Stomach (tissue), 4 donors: Measurements from ENCODE around the gene ZNF787.

Source experiments
- EP300 ChIP-seq: sonication (generic); formaldehyde crosslinking; IDR thresholded peaks from one replicate; pipeline ENCODE4 v1.6.1; 2017; ENCODE audit warnings: antibody characterized with exemption
- POLR2A ChIP-seq, 4 donors: fragments of 450-650 bp; IDR thresholded peaks; one replicate each; pipeline ENCODE4 v1.6.1; 2016; ENCODE audit warnings: antibody characterized with exemption in 4 of 4, control low read depth in 2 of 4, mild to moderate bottlenecking in 1 of 4, moderate library complexity in 1 of 4
- POLR2AphosphoS5 ChIP-seq, 3 donors: sonication (generic); formaldehyde crosslinking; IDR thresholded peaks; one replicate each; pipeline ENCODE4 v1.6.1; 2016; ENCODE audit warnings: antibody characterized with exemption in 3 of 3
- TF ChIP-seq, protein P1 (sequence below), 7 experiments: fragments of 450-650 bp in 4 of 7; fragments of 200-600 bp in 3 of 7; sonication (generic) in 3 of 7; IDR thresholded peaks; one replicate each; pipeline ENCODE4 v1.5.1; 2016 to 2019; ENCODE audit warnings: antibody characterized with exemption in 7 of 7, control low read depth in 2 of 7, mild to moderate bottlenecking in 1 of 7

DNA sequence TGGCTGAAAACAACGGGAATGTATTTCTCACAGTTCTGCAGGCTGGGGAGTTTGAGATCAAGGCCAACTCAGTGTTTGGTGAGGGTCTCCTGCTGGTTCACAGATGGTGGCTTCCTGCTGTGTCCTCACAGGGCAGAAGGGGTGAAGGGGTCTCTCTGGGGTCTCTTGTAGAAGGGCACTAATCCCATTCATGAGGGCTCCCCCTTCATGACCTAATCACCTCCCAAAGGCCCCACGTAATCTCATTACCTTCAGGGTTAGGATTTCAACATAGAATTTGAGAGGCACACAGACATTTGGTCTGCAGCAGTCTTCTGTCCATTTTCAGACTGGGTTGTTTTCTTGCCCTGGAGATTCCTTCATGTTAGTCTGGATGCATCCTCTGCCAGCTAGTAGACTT lies 31.5 kb upstream of the ZNF787 start:
- TF ChIP-seq POLR2A (IDR thresholded peaks at IDR 0.05) = no peak
- TF ChIP-seq, protein P1, sequence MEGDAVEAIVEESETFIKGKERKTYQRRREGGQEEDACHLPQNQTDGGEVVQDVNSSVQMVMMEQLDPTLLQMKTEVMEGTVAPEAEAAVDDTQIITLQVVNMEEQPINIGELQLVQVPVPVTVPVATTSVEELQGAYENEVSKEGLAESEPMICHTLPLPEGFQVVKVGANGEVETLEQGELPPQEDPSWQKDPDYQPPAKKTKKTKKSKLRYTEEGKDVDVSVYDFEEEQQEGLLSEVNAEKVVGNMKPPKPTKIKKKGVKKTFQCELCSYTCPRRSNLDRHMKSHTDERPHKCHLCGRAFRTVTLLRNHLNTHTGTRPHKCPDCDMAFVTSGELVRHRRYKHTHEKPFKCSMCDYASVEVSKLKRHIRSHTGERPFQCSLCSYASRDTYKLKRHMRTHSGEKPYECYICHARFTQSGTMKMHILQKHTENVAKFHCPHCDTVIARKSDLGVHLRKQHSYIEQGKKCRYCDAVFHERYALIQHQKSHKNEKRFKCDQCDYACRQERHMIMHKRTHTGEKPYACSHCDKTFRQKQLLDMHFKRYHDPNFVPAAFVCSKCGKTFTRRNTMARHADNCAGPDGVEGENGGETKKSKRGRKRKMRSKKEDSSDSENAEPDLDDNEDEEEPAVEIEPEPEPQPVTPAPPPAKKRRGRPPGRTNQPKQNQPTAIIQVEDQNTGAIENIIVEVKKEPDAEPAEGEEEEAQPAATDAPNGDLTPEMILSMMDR (IDR thresholded peaks at IDR 0.05) = no peak
- no peak for TF ChIP-seq POLR2AphosphoS5 (IDR thresholded peaks at IDR 0.05)
- no peak for TF ChIP-seq EP300
